ENCODE results near the gene KCNMB1. TPM values are rescaled to one million over a fixed set of nuclear protein-coding genes. Genes with fewer than 3 reads are reported as not detected.

Gene KCNMB1
- total and polyA plus RNA-seq, 10 of the 15 experiments (the other 5 are each of a cell fraction or from before 2014, with no cell fraction given): 1.2 to 3.6 (median 2.6) TPM

- no peak overlapping the region for H3K9ac ChIP-seq (ENCODE audit: control insufficient read depth, insufficient read depth, low read length)
- SMC1A ChIA-PET (ENCODE audit: uncharacterized antibody, unreplicated experiment): interaction anchor here (0.6 to 2.1 kb wide), 10 partner anchors 10 to 651 kb away, joined by 3 to 6 read pairs (median 3); partner anchors contain the start of gene KCNMB1
- no peak for DNase-seq (ENCODE audit: low read depth, low spot score)
- POLR2A ChIA-PET: no interaction called here
- no peak overlapping the region for H2AFZ ChIP-seq (ENCODE audit: control insufficient read depth, low read depth, low read length)
- no peaks in the 10 kb centered on the region for H3K4me1 ChIP-seq (ENCODE audit: control insufficient read depth, insufficient read depth, low read length)
- peak; percentile 40 for ATAC-seq
- RAD21 ChIA-PET (ENCODE audit: unreplicated experiment): interaction anchor here (0.8 to 1.4 kb wide), 6 partner anchors 9 to 177 kb away, joined by 3 to 7 read pairs (median 4); partner anchors contain the start of gene KCNMB1
- no peak overlapping the region for H3K27ac ChIP-seq (ENCODE audit: control insufficient read depth, insufficient read depth)
- CTCF ChIA-PET: interaction anchor here (0.8 to 2.8 kb wide), 11 partner anchors 8 to 136 kb away, joined by 3 to 12 read pairs (median 4); no protein-coding TSS in a partner anchor
- TF ChIP-seq CTCF (IDR thresholded peaks at IDR 0.05 in 2 of 3, conservative IDR thresholded peaks at IDR 0.05 in 1 of 3; ENCODE audit: control insufficient read depth in 2 of 3, extremely low read depth in 1 of 3, insufficient read depth in 1 of 3, low read depth in 3 of 3, low read length in 3 of 3) (0 out of 6 replicates have a peak, but pooled peaks of 1 of the 3 experiments have one; percentile 7), RAD21 (IDR thresholded peaks at IDR 0.05; ENCODE audit: insufficient read depth, low read depth, low read length) (peak; percentile 31; the same call in 1 of the 2 replicates), MEF2B (IDR thresholded peaks at IDR 0.05; ENCODE audit: partially characterized antibody, poor library complexity, severe bottlenecking) (no peak), TCF7 (IDR thresholded peaks at IDR 0.05; ENCODE audit: borderline replicate concordance) (no peak), ZNF687 (IDR thresholded peaks at IDR 0.05) (no peak), SMC3 (IDR thresholded peaks at IDR 0.05; ENCODE audit: borderline replicate concordance, low read length) (peak; percentile 10; the same call in 1 of the 2 replicates)
- H3K4me2 ChIP-seq (ENCODE audit: control insufficient read depth, insufficient read depth): no peak overlapping the region
- BruUV-seq (replicated peaks): no TSS peak
- H4K20me1 ChIP-seq (ENCODE audit: control insufficient read depth, insufficient read depth): no peaks in the 10 kb centered on the region
- in situ Hi-C loops (cut with MboI): no loop called here
- intact Hi-C loops (cut with micrococcal nuclease; ENCODE audit: unreplicated experiment): no loop called here
- no peak overlapping the region for H3K4me3 ChIP-seq
- no peaks in the 10 kb centered on the region; the same call in 2 of the 3 replicates for H3K9me3 ChIP-seq (replicated peaks; ENCODE audit: control insufficient read depth, insufficient read depth, low read length)
- H3K36me3 ChIP-seq (ENCODE audit: control insufficient read depth in 2 of 2, insufficient read depth in 2 of 2, low read length in 1 of 2): no peaks in the 10 kb centered on the region
- FAIRE-seq: no peak
- no peaks in the 10 kb centered on the region for H3K79me2 ChIP-seq (ENCODE audit: control insufficient read depth, insufficient read depth, low read length)
- no peaks in the 10 kb centered on the region; a peak in 2 of 4 replicates for H3K27me3 ChIP-seq (replicated peaks in 1 of 2; ENCODE audit: control insufficient read depth in 2 of 2, insufficient read depth in 2 of 2, low read length in 1 of 2)
- 38% methylated on average over 4 of the region's 4 CpGs for WGBS (ENCODE audit: insufficient coverage, insufficient replicate concordance, low lambda C conversion rate, missing lambda C conversion rate)
Measured at GRCh38 chr5:170403675-170404074, 14.5 kb upstream of the KCNMB1 start.
